Spleen (tissue), 11 donors: ENCODE data around the gene BBLN. TPM values are rescaled to one million over a fixed set of nuclear protein-coding genes. Genes with fewer than 3 reads are reported as not detected.
A peak's percentile ranks its signal among the peaks of the same experiment; 100 is the strongest.

Source experiments
- DNase-seq: peaks from one replicate; pipeline ENCODE4 v3.0.0-alpha.2; 2020
- H3K27ac ChIP-seq, 8 donors: fragments of 200-600 bp; sonication (generic) in 7 of 8; 1 replicate in 4 of 8; 2 replicates in 4 of 8; pipeline versions ENCODE4 v1.5.0 to v1.8.0; 2016 to 2021; ENCODE audit warnings: inconsistent platforms in 4 of 8, mild to moderate bottlenecking in 4 of 8, moderate library complexity in 1 of 8
- H3K27me3 ChIP-seq, 7 donors: fragments of 200-600 bp; sonication (generic) in 6 of 7; replicated peaks in 1 of 7; 1 replicate in 4 of 7; 2 replicates in 3 of 7; pipeline versions ENCODE4 v1.5.0 to v1.8.0; 2016 to 2021; ENCODE audit warnings: inconsistent platforms in 3 of 7, mild to moderate bottlenecking in 1 of 7
- H3K36me3 ChIP-seq, 6 donors: fragments of 200-600 bp; sonication (generic) in 5 of 6; 1 replicate in 4 of 6; 2 replicates in 2 of 6; pipeline versions ENCODE4 v1.5.0 to v1.8.0; 2016 to 2021; ENCODE audit warnings: inconsistent platforms in 2 of 6
- H3K4me1 ChIP-seq, 6 donors: fragments of 200-600 bp; sonication (generic) in 5 of 6; 1 replicate in 3 of 6; 2 replicates in 3 of 6; pipeline versions ENCODE4 v1.5.0 to v1.8.0; 2016 to 2021; ENCODE audit warnings: inconsistent platforms in 3 of 6
- H3K4me3 ChIP-seq, 8 donors: fragments of 200-600 bp; sonication (generic) in 7 of 8; 1 replicate in 4 of 8; 2 replicates in 4 of 8; pipeline versions ENCODE4 v1.5.0 to v1.8.0; 2016 to 2021; ENCODE audit warnings: inconsistent platforms in 4 of 8, mild to moderate bottlenecking in 4 of 8, moderate library complexity in 2 of 8
- H3K9me3 ChIP-seq, 8 donors: fragments of 200-600 bp; sonication (generic) in 7 of 8; 1 replicate in 4 of 8; 2 replicates in 4 of 8; pipeline versions ENCODE4 v1.5.0 to v1.8.0; 2016 to 2021; ENCODE audit warnings: inconsistent platforms in 4 of 8
- CTCF ChIP-seq, 11 experiments: fragments of 200-600 bp in 7 of 11; fragments of 450-650 bp in 4 of 11; sonication (generic) in 4 of 11; IDR thresholded peaks in 8 of 11; conservative IDR thresholded peaks in 3 of 11; 1 replicate in 7 of 11; 2 replicates in 4 of 11; pipeline versions ENCODE4 v1.4.0 to v1.8.0; 2016 to 2021; ENCODE audit warnings: antibody characterized with exemption in 11 of 11, inconsistent platforms in 4 of 11, mild to moderate bottlenecking in 1 of 11
- POLR2A ChIP-seq, 3 donors: fragments of 450-650 bp; IDR thresholded peaks; one replicate each; pipeline ENCODE4 v1.5.1; 2017; ENCODE audit warnings: antibody characterized with exemption in 3 of 3, mild to moderate bottlenecking in 1 of 3
- POLR2AphosphoS5 ChIP-seq, 3 donors: sonication (generic); formaldehyde crosslinking; IDR thresholded peaks; one replicate each; pipeline ENCODE4 v1.5.1; 2017; ENCODE audit warnings: antibody characterized with exemption in 3 of 3
- WGBS, 5 donors: extraction: QIAGEN DNeasy Blood & Tissue Kit in 3 of 5; methylation state at CpG; one replicate each; pipeline versions ENCODE4 v1.1.5 to v1.1.7; 2013 to 2018; 5-methylcytosine and 5-hydroxymethylcytosine counted together
- intact Hi-C: fragments of 100-400 bp; cut with DNase I; formaldehyde crosslinking; loops from one replicate; pipeline ENCODE4 v1.15.0; 2023; ENCODE audit warnings: low total_unique reads
- polyA plus RNA-seq, 3 donors: library from polyadenylated mRNA; stranded (reverse); fragments of 200-250 nt; gene quantifications; one replicate each; pipeline ENCODE4 v1.2.1, GENCODE V29; 2013
- total RNA-seq, 7 donors: library from RNA; depleted of rRNA in 3 of 7; stranded (reverse); fragments of >200 nt in 3 of 7; fragmentation: NEBNext Ultra II Directional in 4 of 7; extraction: Animal tissue kit (Norgen Biotek cat#: 25700) in 4 of 7; gene quantifications; one replicate each; pipeline versions ENCODE4 v1.1.0 to v1.2.1, GENCODE V29; 2016 to 2021
- donor health status: healthy with polysubstance abuse.
- donor health status: DM: no; HTN: no; CAD: no; lungs with moderate emphysema.
- donor health status: DM: no; HTN: no; CAD: no.
- donor health status: Bipolar disorder and iron deficiency.
- donor health status: healthy.
- donor health status: DM: no; HTN: no; CAD: no.
- donor health status: DM: yes; HTN: yes; CAD: no.

Gene BBLN
- total and polyA plus RNA-seq, 10 donors = 43.5 to 220 (median 165) TPM

GRCh38 chr9:128114326-128115186 is 45.5 kb upstream of the BBLN start:
- Histone ChIP-seq H3K27ac (peak overlapping the region in 4 of 8 donors; percentile 43 to 58 (median 47)), H3K27me3 (no peaks in the 10 kb centered on the region), H3K9me3 (no peaks in the 10 kb centered on the region), H3K36me3 (peaks cover 0 to 31% (median 7%) of the 10 kb centered on the region in 6 donors), H3K4me1 (peaks cover 10 to 43% (median 37%) of the 10 kb centered on the region in 6 donors), H3K4me3 (no peak overlapping the region)
- TF ChIP-seq POLR2A (IDR thresholded peaks at IDR 0.05) (no peak), POLR2AphosphoS5 (IDR thresholded peaks at IDR 0.05) (peak in 1 of 3 donors; percentile 40), CTCF (IDR thresholded peaks at IDR 0.05 in 8 of 11, conservative IDR thresholded peaks at IDR 0.05 in 3 of 11) (no peak)
- WGBS, 5 donors = 77 to 84% (median 80%) methylated on average over 19 to 29 of the region's 29 CpGs
- peak; percentile 73 for DNase-seq
- intact Hi-C loops = no loop called here

GRCh38 chr9:128115187-128116103 is 44.6 kb upstream of the BBLN start:
- Histone ChIP-seq H3K9me3 (no peaks in the 10 kb centered on the region), H3K27me3 (no peaks in the 10 kb centered on the region), H3K27ac (peak overlapping the region in 5 of 8 donors; percentile 5 to 58 (median 43)), H3K36me3 (peaks cover 0 to 33% (median 14%) of the 10 kb centered on the region in 6 donors), H3K4me1 (peaks cover 10 to 43% (median 37%) of the 10 kb centered on the region in 6 donors), H3K4me3 (no peak overlapping the region)
- intact Hi-C loops = no loop called here
- TF ChIP-seq POLR2A (IDR thresholded peaks at IDR 0.05) = no peak
- no peak for TF ChIP-seq CTCF (IDR thresholded peaks at IDR 0.05 in 8 of 11, conservative IDR thresholded peaks at IDR 0.05 in 3 of 11)
- peak in 2 of 3 donors; percentile 9 to 38 for TF ChIP-seq POLR2AphosphoS5 (IDR thresholded peaks at IDR 0.05)
- peak; percentile 81 for DNase-seq
- WGBS, 5 donors = 78 to 83% (median 80%) methylated on average over 20 to 26 of the region's 26 CpGs

GRCh38 chr9:128116104-128117083 is 43.7 kb upstream of the BBLN start:
- H3K27ac ChIP-seq = peak overlapping the region in 5 of 8 donors; percentile 5 to 58 (median 43)
- TF ChIP-seq POLR2A (IDR thresholded peaks at IDR 0.05) = no peak
- no peak for TF ChIP-seq POLR2AphosphoS5 (IDR thresholded peaks at IDR 0.05)
- no peak for TF ChIP-seq CTCF (IDR thresholded peaks at IDR 0.05 in 8 of 11, conservative IDR thresholded peaks at IDR 0.05 in 3 of 11)
- H3K4me3 ChIP-seq = no peak overlapping the region
- H3K9me3 ChIP-seq = no peaks in the 10 kb centered on the region
- intact Hi-C loops = no loop called here
- peaks cover 10 to 43% (median 37%) of the 10 kb centered on the region in 6 donors for H3K4me1 ChIP-seq
- no peaks in the 10 kb centered on the region for H3K27me3 ChIP-seq
- WGBS, 5 donors = 76 to 86% (median 79%) methylated on average over 15 to 16 of the region's 16 CpGs
- H3K36me3 ChIP-seq = peaks cover 0 to 43% (median 22%) of the 10 kb centered on the region in 6 donors
- DNase-seq = peak; percentile 70
